K562 (cell line): ENCODE results near the gene UPF1. TPM values are rescaled to one million over a fixed set of nuclear protein-coding genes. Genes with fewer than 3 reads are reported as not detected.

ENCODE experiments used
- BCOR ChIP-seq: fragments of 450-650 bp; IDR thresholded peaks from 2 replicates; pipeline ENCODE4 v1.6.1; 2016
- CBFB ChIP-seq: sonication (generic); formaldehyde crosslinking; IDR thresholded peaks from 2 replicates; pipeline ENCODE4 v1.4.0; 2020; ENCODE audit warnings: mild to moderate bottlenecking, missing genetic modification reagents
- CREBBP ChIP-seq: IDR thresholded peaks from one replicate; pipeline ENCODE4 v1.6.1; 2012; ENCODE audit warnings: low read depth, mild to moderate bottlenecking, control low read depth, inconsistent platforms, low read length
- DACH1 ChIP-seq: fragments of 450-650 bp; IDR thresholded peaks from 2 replicates; pipeline ENCODE4 v1.6.1; 2018; ENCODE audit not compliant: partially characterized antibody
- ELF2 ChIP-seq: fragments of 250-450 bp; sonication (Bioruptor Pico); IDR thresholded peaks from 2 replicates; pipeline ENCODE4 v1.5.0; 2021; ENCODE audit warnings: mild to moderate bottlenecking
- ELK3 ChIP-seq: fragments of 450-650 bp; formaldehyde crosslinking; IDR thresholded peaks from 2 replicates; pipeline ENCODE4 v1.4.0; 2020; ENCODE audit warnings: mild to moderate bottlenecking
- FOXJ2 ChIP-seq: fragments of 200-800 bp; sonication (Bioruptor generic); IDR thresholded peaks from 2 replicates; pipeline ENCODE4 v1.6.1; 2016; ENCODE audit warnings: missing genetic modification characterization, missing compliant biosample characterization
- GMEB1 ChIP-seq: fragments of 250-450 bp; sonication (Bioruptor Pico); IDR thresholded peaks from 2 replicates; pipeline ENCODE4 v1.4.0; 2020; ENCODE audit warnings: mild to moderate bottlenecking
- HMBOX1 ChIP-seq: sonication (generic); IDR thresholded peaks from 2 replicates; pipeline ENCODE4 v1.6.1; 2016
- KDM1A ChIP-seq, 2 experiments: fragments of 450-650 bp; IDR thresholded peaks; 2 replicates each; pipeline ENCODE4 v1.6.1; 2016; ENCODE audit warnings: mild to moderate bottlenecking in 2 of 2
- MTA2 ChIP-seq: fragments of 450-650 bp; IDR thresholded peaks from 2 replicates; pipeline ENCODE4 v1.6.1; 2016; ENCODE audit warnings: low read depth
- NFE2L1 ChIP-seq: fragments of 450-650 bp; IDR thresholded peaks from 2 replicates; pipeline ENCODE4 v1.6.1; 2016; ENCODE audit warnings: missing genetic modification characterization, low read depth, mild to moderate bottlenecking, missing compliant biosample characterization, moderate library complexity, borderline replicate concordance
- POLR2A ChIP-seq: fragments of 450-650 bp; conservative IDR thresholded peaks from 2 replicates; pipeline ENCODE4 v1.6.1; 2016
- POLR2AphosphoS2 ChIP-seq: IDR thresholded peaks from 2 replicates; pipeline ENCODE4 v1.6.1; 2012; ENCODE audit warnings: low read length, improper control_type of control experiment
- RFX1 ChIP-seq: fragments of 450-650 bp; IDR thresholded peaks from 2 replicates; pipeline ENCODE4 v1.6.1; 2016; ENCODE audit warnings: mild to moderate bottlenecking, moderate library complexity
- SIN3A ChIP-seq, 2 experiments: fragments of 150-350 bp in 1 of 2; IDR thresholded peaks; 2 replicates each; pipeline ENCODE4 v1.6.1; 2011 to 2016; ENCODE audit warnings: borderline replicate concordance in 2 of 2, low read depth in 2 of 2, low read length in 2 of 2, mild to moderate bottlenecking in 2 of 2, moderate library complexity in 2 of 2; ENCODE audit not compliant: control insufficient read depth in 1 of 2
- TBL1XR1 ChIP-seq, 2 experiments: IDR thresholded peaks; 2 replicates each; pipeline ENCODE4 v1.6.1; 2012; ENCODE audit warnings: improper control_type of control experiment in 2 of 2, low read length in 2 of 2, mild to moderate bottlenecking in 1 of 2
- VEZF1 ChIP-seq: fragments of 200-800 bp; sonication (Bioruptor generic); IDR thresholded peaks from 2 replicates; pipeline ENCODE4 v1.6.1; 2017; ENCODE audit warnings: missing genetic modification characterization, missing compliant biosample characterization
- ZBTB49 ChIP-seq: sonication (generic); formaldehyde crosslinking; IDR thresholded peaks from 2 replicates; pipeline ENCODE4 v1.8.0; 2022; ENCODE audit warnings: missing genetic modification reagents, mild to moderate bottlenecking, borderline replicate concordance
- ZNF57 ChIP-seq: fragments of 450-650 bp; formaldehyde crosslinking; IDR thresholded peaks from 2 replicates; pipeline ENCODE4 v1.4.0; 2020; ENCODE audit warnings: mild to moderate bottlenecking, moderate library complexity
- polyA plus RNA-seq, 8 experiments: library from polyadenylated mRNA; depleted of rRNA in 4 of 8; stranded (reverse) in 5 of 8; unstranded in 3 of 8; fragments of >200 nt; fragmentation: Nextera tagmentation in 2 of 8; fragmentation: Illumina TruSeq in 1 of 8; extraction: Ambion mirVana in 2 of 8; extraction: Trizol in 1 of 8; gene quantifications; 2 replicates each; pipeline versions ENCODE4 v1.2.1 to v1.2.3, GENCODE V29; 2011 to 2014; ENCODE audit warnings: inconsistent platforms in 1 of 8, missing spikeins in 1 of 8
- total RNA-seq, 7 experiments: library from RNA; depleted of rRNA in 6 of 7; stranded (reverse); fragments of >200 nt in 6 of 7; fragmentation: Illumina TruSeq in 2 of 7; extraction: Trizol in 2 of 7; gene quantifications; 2 replicates each; pipeline versions ENCODE4 v1.2.1 to v1.2.3, GENCODE V29; 2011 to 2021; ENCODE audit warnings: low replicate concordance in 1 of 7

UPF1 gene
- total and polyA plus RNA-seq, 9 of the 15 experiments (the other 6 are each of a cell fraction or from before 2014, with no cell fraction given) = 0.34 to 103 (median 27.9) TPM

- TF ChIP-seq KDM1A (IDR thresholded peaks at IDR 0.05) = no peak
- TF ChIP-seq TBL1XR1 (IDR thresholded peaks at IDR 0.05; ENCODE audit: low read length in 2 of 2) = no peak
- TF ChIP-seq ZBTB49 (CRISPR knock-in tag) = no peak
- no peak for TF ChIP-seq ELK3 (CRISPR knock-in tag)
- TF ChIP-seq RFX1 = no peak
- TF ChIP-seq SIN3A (IDR thresholded peaks at IDR 0.05; ENCODE audit: borderline replicate concordance in 2 of 2, control insufficient read depth in 1 of 2, low read depth in 2 of 2, low read length in 2 of 2) = no peak
- peak; percentile 48; the same call in 1 of the 2 replicates for TF ChIP-seq POLR2A
- no peak for TF ChIP-seq HMBOX1
- no peak for TF ChIP-seq ZNF57 (CRISPR knock-in tag)
- TF ChIP-seq BCOR = peak; percentile 35; the same call in 1 of the 2 replicates
- TF ChIP-seq MTA2 = no peak
- TF ChIP-seq NFE2L1 = no peak
- 0 out of 2 replicates have a peak, but pooled peaks have one; percentile 14 for TF ChIP-seq ELF2
- TF ChIP-seq DACH1 = no peak
- no peak for TF ChIP-seq VEZF1 (CRISPR knock-in tag)
- no peak; the same call in 1 of the 2 replicates for TF ChIP-seq FOXJ2 (tag)
- TF ChIP-seq GMEB1 = no peak; the same call in 1 of the 2 replicates
- no peak; the same call in 1 of the 2 replicates for TF ChIP-seq POLR2AphosphoS2
- no peak for TF ChIP-seq CBFB (CRISPR knock-in tag)
- no peak for TF ChIP-seq CREBBP
Measured at GRCh38 chr19:18898607-18899408, 67.0 kb downstream of the UPF1 start (continued).
